OCI-LY3 (cell line): ENCODE results near the gene ARHGEF25.
"Not testable (repeated sequence)": the region's sequence is repeated elsewhere in the genome, so short reads cannot be mapped to it uniquely, and the experiment has no call there.

ENCODE experiments used
- H2AFZ ChIP-seq: fragments of 200-600, 300-600 bp; shearing (Covaris generic); 2 replicates; pipeline ENCODE4 v1.6.0; 2014; ENCODE audit warnings: antibody characterized with exemption, low read depth, low read length
- H3K27ac ChIP-seq: fragments of 200-600, 300-600 bp; sonication (generic); 2 replicates; pipeline ENCODE4 v1.5.1; 2014; ENCODE audit warnings: mild to moderate bottlenecking, low read length, moderate library complexity, mixed read lengths
- H3K27me3 ChIP-seq: fragments of 200-600, 300-600 bp; sonication (generic); 2 replicates; pipeline ENCODE4 v1.6.1; 2014; ENCODE audit warnings: low read depth, low read length, mixed read lengths
- H3K36me3 ChIP-seq: fragments of 200-600, 300-600 bp; sonication (generic); replicated peaks from 2 replicates; pipeline ENCODE3; 2014; ENCODE audit warnings: low read depth, low read length, mixed read lengths
- H3K4me1 ChIP-seq: fragments of 300-600, 200-600 bp; sonication (generic); 2 replicates; pipeline ENCODE4 v1.6.1; 2014; ENCODE audit warnings: low read length, mixed read lengths
- H3K4me2 ChIP-seq: fragments of 200-600, 300-600 bp; sonication (generic); 2 replicates; pipeline ENCODE4 v1.6.1; 2014; ENCODE audit warnings: low read length, mixed read lengths
- H3K4me3 ChIP-seq: fragments of 300-600, 200-600 bp; sonication (generic); 2 replicates; pipeline ENCODE4 v1.5.1; 2014; ENCODE audit warnings: antibody characterized with exemption, mild to moderate bottlenecking, low read length, moderate library complexity
- H3K79me2 ChIP-seq: fragments of 300-600, 200-600 bp; shearing (Covaris generic); 2 replicates; pipeline ENCODE4 v1.6.1; 2014; ENCODE audit warnings: mild to moderate bottlenecking, low read length, mixed read lengths
- H3K9ac ChIP-seq: fragments of 300-600, 200-600 bp; shearing (Covaris generic); 2 replicates; pipeline ENCODE4 v1.6.0; 2014; ENCODE audit warnings: mild to moderate bottlenecking, low read length, moderate library complexity
- H3K9me3 ChIP-seq: fragments of 200-600, 300-600 bp; shearing (Covaris generic); 2 replicates; pipeline ENCODE4 v1.6.1; 2014; ENCODE audit warnings: low read length, mixed read lengths; ENCODE audit not compliant: insufficient read depth
- H4K20me1 ChIP-seq: fragments of 200-600, 300-600 bp; sonication (generic); 2 replicates; pipeline ENCODE4 v1.6.1; 2016; ENCODE audit warnings: low read length, mixed read lengths; ENCODE audit not compliant: insufficient read depth
- EZH2phosphoT487 ChIP-seq: fragments of 200-600 bp; shearing (Covaris generic); IDR thresholded peaks from 2 replicates; pipeline ENCODE4 v1.6.1; 2018; ENCODE audit warnings: antibody characterized with exemption, mixed run types, low read depth
- TF ChIP-seq, protein P1 (sequence below): fragments of 200-600, 300-600 bp; sonication (generic); IDR thresholded peaks from 2 replicates; pipeline ENCODE4 v1.5.1; 2014; ENCODE audit warnings: antibody characterized with exemption, low read length, low read depth

Gene ARHGEF25

DNA sequence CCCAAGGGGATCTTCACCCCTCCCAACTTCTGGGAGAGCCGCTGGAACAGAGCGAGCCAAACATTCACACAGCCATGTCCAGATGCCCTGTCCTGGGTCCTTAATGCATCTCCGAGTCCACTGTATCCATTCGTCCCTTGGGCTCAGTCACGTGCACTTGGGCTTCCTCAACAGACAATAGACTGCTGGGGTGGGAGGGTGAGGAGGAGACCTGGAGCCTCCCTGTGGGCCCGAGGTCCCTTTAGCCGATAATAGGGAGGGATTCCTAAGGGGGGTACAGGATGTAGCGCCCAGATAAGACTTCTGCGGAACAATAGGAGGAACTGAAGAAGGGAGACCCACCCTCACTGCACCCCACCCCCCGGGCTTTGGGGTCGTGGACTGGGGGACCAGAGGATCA is 6.7 kb downstream of the ARHGEF25 start:
- Histone ChIP-seq H3K36me3 (peaks cover 4% of the 10 kb centered on the region), H3K9me3 (no peaks in the 10 kb centered on the region), H3K27me3 (no peaks in the 10 kb centered on the region), H3K4me2 (no peak overlapping the region), H3K4me1 (peaks cover 17% of the 10 kb centered on the region), H3K27ac (no peak overlapping the region), H3K79me2 (no peaks in the 10 kb centered on the region), H4K20me1 (no peaks in the 10 kb centered on the region), H2AFZ (no peak overlapping the region), H3K9ac (no peak overlapping the region), H3K4me3 (no peak overlapping the region)
- TF ChIP-seq, protein P1, sequence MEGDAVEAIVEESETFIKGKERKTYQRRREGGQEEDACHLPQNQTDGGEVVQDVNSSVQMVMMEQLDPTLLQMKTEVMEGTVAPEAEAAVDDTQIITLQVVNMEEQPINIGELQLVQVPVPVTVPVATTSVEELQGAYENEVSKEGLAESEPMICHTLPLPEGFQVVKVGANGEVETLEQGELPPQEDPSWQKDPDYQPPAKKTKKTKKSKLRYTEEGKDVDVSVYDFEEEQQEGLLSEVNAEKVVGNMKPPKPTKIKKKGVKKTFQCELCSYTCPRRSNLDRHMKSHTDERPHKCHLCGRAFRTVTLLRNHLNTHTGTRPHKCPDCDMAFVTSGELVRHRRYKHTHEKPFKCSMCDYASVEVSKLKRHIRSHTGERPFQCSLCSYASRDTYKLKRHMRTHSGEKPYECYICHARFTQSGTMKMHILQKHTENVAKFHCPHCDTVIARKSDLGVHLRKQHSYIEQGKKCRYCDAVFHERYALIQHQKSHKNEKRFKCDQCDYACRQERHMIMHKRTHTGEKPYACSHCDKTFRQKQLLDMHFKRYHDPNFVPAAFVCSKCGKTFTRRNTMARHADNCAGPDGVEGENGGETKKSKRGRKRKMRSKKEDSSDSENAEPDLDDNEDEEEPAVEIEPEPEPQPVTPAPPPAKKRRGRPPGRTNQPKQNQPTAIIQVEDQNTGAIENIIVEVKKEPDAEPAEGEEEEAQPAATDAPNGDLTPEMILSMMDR: no peak
- TF ChIP-seq EZH2phosphoT487: no peak

DNA sequence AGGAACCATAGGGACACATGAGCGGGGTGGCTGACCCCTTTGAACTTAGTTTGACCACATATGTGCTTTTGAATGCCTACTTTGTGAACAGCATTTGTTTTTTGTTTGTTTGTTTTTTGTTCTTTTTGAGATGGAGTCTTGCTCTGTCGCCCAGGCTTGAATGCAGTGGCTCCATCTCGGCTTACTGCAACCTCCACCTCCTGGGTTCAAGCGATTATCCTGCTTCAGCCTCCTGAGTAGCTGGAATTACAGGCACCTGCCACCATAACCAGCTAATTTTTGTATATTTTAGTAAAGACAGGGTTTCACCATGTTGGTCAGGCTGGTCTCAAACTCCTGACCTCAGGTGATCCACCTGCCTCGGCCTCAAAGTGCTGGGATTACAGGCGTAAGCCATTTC is 7.2 kb downstream of the ARHGEF25 start:
- not testable (repeated sequence) for H3K4me2 ChIP-seq, H3K36me3 ChIP-seq, H3K27me3 ChIP-seq, H4K20me1 ChIP-seq, H3K79me2 ChIP-seq, H3K4me3 ChIP-seq, H3K9ac ChIP-seq, H3K27ac ChIP-seq, H3K9me3 ChIP-seq, H2AFZ ChIP-seq
- peaks cover 16% of the 10 kb centered on the region for H3K4me1 ChIP-seq

DNA sequence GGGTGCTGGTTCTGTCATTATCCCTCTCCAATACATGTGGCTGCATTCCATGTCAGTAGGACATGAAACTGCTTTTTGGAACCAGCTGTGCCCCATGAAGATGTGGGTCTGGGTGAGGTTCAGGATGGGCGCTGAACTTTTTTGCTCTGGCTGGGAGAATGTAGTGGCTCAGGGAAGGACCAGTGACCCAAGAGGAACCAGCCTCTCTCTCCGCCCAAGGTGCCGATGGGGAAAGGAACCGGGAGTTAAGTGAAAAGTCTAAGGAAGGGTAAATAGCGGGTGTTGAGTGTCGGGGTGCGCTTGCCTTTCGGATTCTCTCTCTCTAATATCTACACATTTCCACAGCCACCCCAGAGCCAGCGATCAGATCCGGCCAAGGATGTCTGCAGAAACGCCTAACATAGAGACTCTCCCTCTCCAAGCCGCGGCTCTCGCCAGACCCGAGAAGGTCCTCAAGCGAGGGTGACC is 7.8 kb downstream of the ARHGEF25 start:
- Histone ChIP-seq H3K36me3 (peaks cover 4% of the 10 kb centered on the region), H3K27ac (no peak overlapping the region), H3K9me3 (no peaks in the 10 kb centered on the region), H3K27me3 (no peaks in the 10 kb centered on the region), H2AFZ (no peak overlapping the region), H3K4me2 (no peak overlapping the region), H3K4me3 (no peak overlapping the region), H4K20me1 (no peaks in the 10 kb centered on the region), H3K79me2 (no peaks in the 10 kb centered on the region), H3K4me1 (peaks cover 11% of the 10 kb centered on the region), H3K9ac (no peak overlapping the region)
- TF ChIP-seq EZH2phosphoT487: no peak
- TF ChIP-seq, protein P1: no peak

DNA sequence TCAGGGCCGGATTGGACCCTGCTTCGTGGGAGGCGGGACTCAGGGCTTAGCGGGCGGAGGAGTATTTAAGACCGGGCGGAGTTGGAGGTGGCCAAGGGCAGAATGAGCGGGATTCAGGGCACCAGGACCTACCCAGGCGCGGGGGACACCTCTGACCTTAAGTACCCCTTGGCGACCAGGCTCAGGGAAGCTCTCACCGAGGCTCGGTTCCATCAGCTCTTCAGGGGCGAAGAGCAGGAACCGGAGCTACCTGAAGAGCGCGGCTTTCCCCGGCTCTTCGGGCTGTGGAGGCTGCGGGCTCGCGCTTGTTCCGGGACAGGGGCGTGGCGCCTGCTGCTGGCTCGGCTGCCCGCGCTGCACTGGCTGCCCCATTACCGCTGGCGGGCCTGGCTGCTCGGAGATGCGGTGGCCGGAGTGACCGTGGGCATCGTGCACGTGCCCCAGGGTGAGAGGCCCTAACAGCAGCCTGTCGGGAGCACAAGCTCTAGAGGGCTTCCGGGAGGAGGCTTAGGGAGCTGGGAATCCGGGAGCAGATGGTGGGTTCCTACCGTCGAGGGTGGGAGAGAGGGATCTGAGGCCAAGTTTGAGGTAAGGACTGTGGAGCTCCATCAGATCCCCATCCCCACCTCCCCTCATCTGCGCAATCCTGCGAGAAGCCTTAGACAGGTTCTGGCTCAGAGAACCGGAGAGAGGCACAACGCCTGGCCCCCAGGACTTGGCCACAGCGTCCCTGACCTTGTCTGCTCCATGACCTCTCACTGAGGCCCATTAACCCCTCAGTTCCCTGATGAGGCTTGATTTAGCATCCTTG is 8.4 kb downstream of the ARHGEF25 start:
- Histone ChIP-seq H4K20me1 (no peaks in the 10 kb centered on the region), H3K4me3 (no peak overlapping the region), H3K27ac (no peak overlapping the region), H3K36me3 (peaks cover 4% of the 10 kb centered on the region), H3K9me3 (no peaks in the 10 kb centered on the region), H3K79me2 (no peaks in the 10 kb centered on the region), H2AFZ (no peak overlapping the region), H3K4me1 (peaks cover 4% of the 10 kb centered on the region), H3K27me3 (no peaks in the 10 kb centered on the region), H3K9ac (no peak overlapping the region), H3K4me2 (no peak overlapping the region)
- TF ChIP-seq, protein P1: no peak
- TF ChIP-seq EZH2phosphoT487: no peak
